Posterior vena cava (tissue), 2 donors: ENCODE data around the gene PRRT3. TPM values are rescaled to one million over a fixed set of nuclear protein-coding genes. Genes with fewer than 3 reads are reported as not detected.
A peak's percentile ranks its signal among the peaks of the same experiment; 100 is the strongest.
"Not testable (repeated sequence)": the region's sequence is repeated elsewhere in the genome, so short reads cannot be mapped to it uniquely, and the experiment has no call there.

Experiments used
- DNase-seq: peaks from one replicate; pipeline ENCODE4 v3.0.0-alpha.2; 2020; ENCODE audit warnings: low spot score
- intact Hi-C, 2 donors: fragments of 100-400 bp; cut with DNase I; formaldehyde crosslinking; loops; one replicate each; pipeline versions ENCODE4 v1.14.1 to v1.14.2; 2022 to 2023
- total RNA-seq, 2 donors: library from RNA; stranded (reverse); fragmentation: NEBNext Ultra II Directional; extraction: Animal tissue kit (Norgen Biotek cat#: 25700); gene quantifications; one replicate each; pipeline ENCODE4 v1.2.1, GENCODE V29; 2021
- donor health status: DM: yes; HTN: yes; CAD: no.
- donor health status: DM: yes; HTN: yes; CAD: no.

Gene PRRT3
- total RNA-seq, 2 donors from 2014 or later: 1.5 to 2.7 TPM

- intact Hi-C loops: no loop called here
- DNase-seq: no peak
Observed at GRCh38 chr3:9949115-9949514, 3.1 kb downstream of the PRRT3 start.

GRCh38 chr3:9948586-9948985, 3.6 kb downstream of the PRRT3 start:
- intact Hi-C loops: no loop called here
- no peak for DNase-seq

GRCh38 chr3:9947025-9947995, 4.9 kb downstream of the PRRT3 start:
- DNase-seq: peak; percentile 88
- intact Hi-C loops: no loop called here

- peak; percentile 96 for DNase-seq
- intact Hi-C loops: no loop called here
Observed at GRCh38 chr3:9946112-9947024, 5.8 kb downstream of the PRRT3 start.

- intact Hi-C loops: no loop called here
- peak; percentile 65 for DNase-seq
Observed at GRCh38 chr3:9945358-9945757, 6.8 kb downstream of the PRRT3 start.

GRCh38 chr3:9944271-9944670, 7.9 kb downstream of the PRRT3 start:
- DNase-seq: no peak
- intact Hi-C loops: no loop called here

- intact Hi-C loops: no loop called here
- DNase-seq: no peak
Observed at GRCh38 chr3:9942934-9943690, 9.1 kb downstream of the PRRT3 start.

- intact Hi-C loops: no loop called here
- no peak for DNase-seq
Observed at GRCh38 chr3:9942164-9942563, 10.0 kb downstream of the PRRT3 start.

- DNase-seq: no peak
- intact Hi-C loops: no loop called here
Observed at GRCh38 chr3:9940746-9941145, 11.5 kb downstream of the PRRT3 start.

GRCh38 chr3:9939906-9940305, 12.3 kb downstream of the PRRT3 start:
- DNase-seq, intact Hi-C loops: not testable (repeated sequence)

- no peak for DNase-seq
- intact Hi-C loops: no loop called here
Observed at GRCh38 chr3:9938966-9939365, 13.2 kb downstream of the PRRT3 start.

GRCh38 chr3:9937486-9938238, 14.5 kb downstream of the PRRT3 start:
- DNase-seq: no peak
- intact Hi-C loops: no loop called here

- intact Hi-C loops: no loop called here
- DNase-seq: no peak
Observed at GRCh38 chr3:9935966-9936510, 16.2 kb downstream of the PRRT3 start.

- DNase-seq: no peak
- intact Hi-C loops: no loop called here
Observed at GRCh38 chr3:9934993-9935392, 17.2 kb downstream of the PRRT3 start.

GRCh38 chr3:9934235-9934621, 18.0 kb downstream of the PRRT3 start:
- no peak for DNase-seq
- intact Hi-C loops: no loop called here

- intact Hi-C loops: no loop called here
- DNase-seq: peak; percentile 99
Observed at GRCh38 chr3:9933561-9934234, 18.5 kb downstream of the PRRT3 start, which contains the start of gene CRELD1. TSS of gene CRELD1 (plus strand) at chr3:9933834. CDS start at chr3:9934439, 605 bp downstream.

- peak; percentile 95 for DNase-seq
- intact Hi-C loops: no loop called here
Observed at GRCh38 chr3:9932843-9933560, 19.2 kb downstream of the PRRT3 start.
